ENCODE data around the gene WWOX. TPM values are rescaled to one million over a fixed set of nuclear protein-coding genes. Genes with fewer than 3 reads are reported as not detected.

The WWOX gene
- total RNA-seq, 1 donor from 2014 or later: 106 TPM

GRCh38 chr16:78871241-78871640 is 771.8 kb downstream of the WWOX start:
- Histone ChIP-seq H3K36me3 (no peaks in the 10 kb centered on the region), H3K4me3 (no peak overlapping the region), H3K27ac (no peak overlapping the region), H3K27me3 (no peaks in the 10 kb centered on the region), H3K4me1 (peaks cover 0 to 4% of the 10 kb centered on the region in 2 donors), H3K9me3 (no peaks in the 10 kb centered on the region)
- intact Hi-C loops (cut with DNase I): no loop called here
- DNase-seq (ENCODE audit: low spot score in 2 of 2): no peak
- TF ChIP-seq CTCF (IDR thresholded peaks at IDR 0.05): no peak

- TF ChIP-seq CTCF (IDR thresholded peaks at IDR 0.05): no peak
- H3K9me3 ChIP-seq: no peaks in the 10 kb centered on the region
- DNase-seq (ENCODE audit: low spot score in 2 of 2): no peak
- no peaks in the 10 kb centered on the region for H3K36me3 ChIP-seq
- peaks cover 0 to 4% of the 10 kb centered on the region in 2 donors for H3K4me1 ChIP-seq
- no peak overlapping the region for H3K27ac ChIP-seq
- H3K27me3 ChIP-seq: no peaks in the 10 kb centered on the region
- intact Hi-C loops (cut with DNase I): no loop called here
- H3K4me3 ChIP-seq: no peak overlapping the region
These were observed 777.2 kb downstream of the WWOX start for GRCh38 chr16:78876671-78877070.

- Histone ChIP-seq H3K4me3 (no peak overlapping the region), H3K9me3 (no peaks in the 10 kb centered on the region), H3K36me3 (no peaks in the 10 kb centered on the region), H3K27ac (no peak overlapping the region), H3K4me1 (peaks cover 0 to 4% of the 10 kb centered on the region in 2 donors), H3K27me3 (no peaks in the 10 kb centered on the region)
- no peak for TF ChIP-seq CTCF (IDR thresholded peaks at IDR 0.05)
- no peak for DNase-seq (ENCODE audit: low spot score in 2 of 2)
- intact Hi-C loops (cut with DNase I): no loop called here
These were observed 777.7 kb downstream of the WWOX start for GRCh38 chr16:78877114-78877655.

- intact Hi-C loops (cut with DNase I): no loop called here
- Histone ChIP-seq H3K27me3 (no peaks in the 10 kb centered on the region), H3K4me1 (peaks cover 0 to 4% of the 10 kb centered on the region in 2 donors), H3K36me3 (no peaks in the 10 kb centered on the region), H3K27ac (no peak overlapping the region), H3K9me3 (no peaks in the 10 kb centered on the region), H3K4me3 (no peak overlapping the region)
- DNase-seq (ENCODE audit: low spot score in 2 of 2): no peak
- TF ChIP-seq CTCF (IDR thresholded peaks at IDR 0.05): no peak
These were observed 779.1 kb downstream of the WWOX start for GRCh38 chr16:78878570-78878969.

GRCh38 chr16:78879011-78879410 is 779.6 kb downstream of the WWOX start:
- Histone ChIP-seq H3K27ac (no peak overlapping the region), H3K27me3 (no peaks in the 10 kb centered on the region), H3K4me3 (no peak overlapping the region), H3K9me3 (no peaks in the 10 kb centered on the region), H3K36me3 (no peaks in the 10 kb centered on the region), H3K4me1 (peaks cover 0 to 4% of the 10 kb centered on the region in 2 donors)
- TF ChIP-seq CTCF (IDR thresholded peaks at IDR 0.05): no peak
- no peak for DNase-seq (ENCODE audit: low spot score in 2 of 2)
- intact Hi-C loops (cut with DNase I): no loop called here

GRCh38 chr16:78882150-78882549 is 782.7 kb downstream of the WWOX start:
- Histone ChIP-seq H3K4me3 (no peak overlapping the region), H3K4me1 (no peaks in the 10 kb centered on the region), H3K36me3 (no peaks in the 10 kb centered on the region), H3K27me3 (no peaks in the 10 kb centered on the region), H3K27ac (no peak overlapping the region), H3K9me3 (no peaks in the 10 kb centered on the region)
- intact Hi-C loops (cut with DNase I): no loop called here
- TF ChIP-seq CTCF (IDR thresholded peaks at IDR 0.05): no peak
- DNase-seq (ENCODE audit: low spot score in 2 of 2): no peak
